Measurements from ENCODE around the gene CD247.

Gene CD247

DNA sequence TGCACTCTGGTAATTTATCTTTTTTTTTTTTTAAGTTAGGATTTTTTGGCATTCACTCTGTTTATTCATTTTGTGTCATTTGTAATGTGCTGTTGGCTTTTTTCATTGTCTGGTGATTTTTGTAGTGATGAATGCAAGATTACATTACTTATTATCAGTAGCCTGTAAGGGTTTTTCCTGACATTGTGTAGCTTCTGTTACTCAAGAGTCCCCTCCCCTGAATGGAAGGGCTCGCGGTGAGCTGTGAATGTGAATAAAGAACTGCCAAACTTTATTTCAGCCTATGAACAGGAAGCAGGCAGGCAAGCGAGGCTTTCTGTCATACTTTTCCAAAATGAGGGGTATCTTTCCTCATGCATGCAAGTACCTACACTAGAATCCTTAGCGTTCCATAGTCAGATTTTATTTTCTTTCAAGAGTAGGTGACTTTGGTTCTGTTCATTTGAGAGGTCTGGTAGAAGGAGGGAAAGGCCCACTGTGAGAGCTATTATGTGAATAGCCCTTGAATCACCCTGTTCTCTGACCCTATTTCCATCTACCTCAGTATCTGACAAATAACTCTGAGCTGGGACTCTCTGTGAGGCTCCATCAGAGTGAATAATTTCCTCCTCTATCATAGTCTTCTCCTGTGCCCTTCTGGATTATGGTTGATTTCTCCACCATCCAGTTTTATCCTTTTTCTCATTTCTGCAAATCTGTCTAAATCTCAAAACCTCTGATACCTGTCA lies 114.0 kb downstream of the CD247 start:
- no peak for DNase-seq

DNA sequence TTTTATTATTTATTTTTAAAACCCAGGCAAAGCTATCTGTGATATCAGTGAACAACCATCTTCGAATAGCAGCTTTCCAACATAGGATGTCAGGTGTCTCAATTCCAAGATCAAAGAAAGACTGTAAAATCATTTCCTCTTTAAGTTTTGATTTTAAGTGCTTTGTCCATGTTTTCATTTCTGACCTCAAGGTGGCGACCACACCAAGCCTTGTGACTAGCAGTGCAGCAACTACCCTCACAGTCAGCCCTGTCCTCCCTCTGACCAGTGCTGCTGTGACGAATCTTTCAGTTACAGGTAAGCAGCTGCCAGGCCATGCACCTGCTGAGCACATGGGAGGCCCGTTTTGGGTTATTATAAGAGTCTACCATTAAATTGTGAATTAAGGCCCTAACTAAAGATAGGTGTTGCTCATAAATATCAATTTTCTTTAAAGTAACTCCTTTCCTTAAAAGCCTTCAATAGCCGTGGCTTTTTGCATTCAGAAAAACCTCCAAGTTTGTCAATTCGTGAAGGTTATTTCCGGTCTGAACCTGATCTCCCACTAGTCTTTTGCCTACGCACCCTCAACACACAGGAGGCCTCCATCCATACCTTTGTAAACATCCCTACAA lies 117.0 kb downstream of the CD247 start:
- peak; percentile 55 for DNase-seq

DNA sequence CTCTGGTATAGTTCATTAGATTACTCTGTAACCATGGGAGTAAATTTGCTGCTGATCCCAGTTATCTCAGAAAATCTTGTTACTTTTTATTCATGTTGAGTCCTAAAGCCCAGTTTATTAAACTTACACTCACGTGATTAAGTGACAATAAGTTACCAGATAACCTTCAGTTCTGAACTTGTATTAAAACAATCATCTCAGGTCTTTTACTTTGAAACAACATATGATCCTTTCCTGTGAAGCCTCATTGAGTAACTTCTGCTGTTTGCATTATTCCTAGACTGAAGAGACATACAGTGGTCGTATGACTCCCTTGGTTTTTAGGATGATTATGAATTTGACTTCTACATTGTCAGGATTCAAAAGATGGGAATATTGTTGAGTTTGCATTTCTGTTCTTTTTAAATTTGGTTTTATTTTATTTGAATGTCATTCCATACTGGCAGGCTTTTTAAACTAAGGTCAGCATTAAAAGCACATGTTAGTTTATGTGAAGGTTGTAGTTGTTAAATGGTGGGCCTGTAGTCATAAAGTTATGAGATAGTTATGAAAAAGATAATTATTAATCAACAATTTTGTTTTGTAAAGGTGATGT lies 117.9 kb downstream of the CD247 start:
- DNase-seq, result no peak

DNA sequence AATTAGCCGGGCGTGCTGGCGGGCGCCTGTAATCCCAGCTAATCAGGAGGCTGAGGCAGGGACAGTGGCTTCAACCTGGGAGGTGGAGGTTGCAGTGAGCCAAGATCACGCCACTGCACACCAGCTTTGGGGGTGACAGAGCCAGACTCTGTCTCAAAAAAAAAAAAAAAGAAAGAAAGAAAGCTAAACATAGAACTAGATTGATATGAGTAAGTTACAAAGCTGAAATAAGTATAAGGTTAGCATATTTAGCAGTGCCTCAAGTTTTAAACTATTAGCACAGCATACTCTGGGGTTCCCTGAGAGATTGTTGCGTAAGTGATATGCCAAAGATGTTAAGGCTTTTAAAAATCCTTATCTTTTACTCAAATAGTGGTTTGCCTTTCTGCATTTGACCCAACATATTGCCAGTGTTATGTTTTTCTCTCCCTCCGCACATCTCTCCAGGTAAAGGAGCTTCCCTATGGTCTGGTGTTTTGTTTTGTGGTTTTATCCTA lies 126.1 kb downstream of the CD247 start:
- no peak for DNase-seq

DNA sequence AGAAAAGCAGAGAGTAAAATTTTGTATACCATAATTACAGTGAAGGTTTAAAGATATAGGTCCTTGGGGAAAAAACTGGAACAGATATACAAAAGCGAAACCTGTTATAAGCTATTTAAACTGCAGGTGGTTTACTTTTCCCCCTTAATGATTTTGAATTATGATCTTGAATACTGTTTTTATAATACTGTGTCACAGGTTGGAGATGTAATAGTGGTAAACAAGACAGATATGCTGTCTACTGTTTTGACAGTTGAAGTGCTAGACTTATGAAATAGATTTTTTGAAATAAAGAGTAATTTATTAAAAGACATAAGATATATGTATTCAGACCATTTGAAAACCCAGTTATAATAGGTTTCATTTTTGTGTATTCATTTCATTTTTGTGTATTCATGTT lies 129.4 kb downstream of the CD247 start:
- DNase-seq, result no peak

DNA sequence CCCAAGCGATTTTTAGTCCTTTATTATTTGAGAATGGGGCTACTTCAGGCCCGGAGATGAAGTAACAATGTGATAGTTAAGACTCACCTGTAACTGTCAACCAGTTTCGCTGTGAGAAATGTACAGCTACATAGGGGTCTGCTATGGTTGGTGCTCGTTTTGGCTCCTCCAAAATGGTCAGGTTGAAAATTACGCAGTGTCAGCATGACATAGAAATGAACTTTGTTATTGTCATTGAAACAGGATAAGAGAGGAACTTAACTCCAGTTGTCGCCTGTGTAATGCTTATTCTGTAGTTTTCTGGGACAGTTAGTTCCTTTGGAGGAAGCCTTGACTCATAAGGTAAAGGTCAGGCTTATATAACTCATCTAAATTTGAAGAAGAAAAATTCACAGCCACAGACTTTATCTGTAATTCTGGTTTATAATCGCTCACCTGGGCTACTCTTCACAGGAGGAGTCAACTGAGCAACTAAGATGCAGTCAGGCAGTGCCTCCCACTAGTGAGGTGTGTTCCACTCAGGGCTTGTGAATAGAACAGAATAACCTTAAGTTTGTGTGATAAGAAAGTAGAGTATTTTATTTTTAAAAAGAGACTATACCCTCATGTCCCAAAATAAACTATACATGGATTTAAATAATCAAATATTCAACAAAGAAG lies 130.9 kb downstream of the CD247 start:
- DNase-seq, result no peak
